GM12892 (cell line): ENCODE data around the gene RSPH1.
"Not testable (repeated sequence)": the region's sequence is repeated elsewhere in the genome, so short reads cannot be mapped to it uniquely, and the experiment has no call there.

Experiments used
- DNase-seq: peaks from one replicate; pipeline ENCODE4 v3.0.0; 2011; ENCODE audit not compliant: insufficient read length
- FAIRE-seq: peaks from 2 replicates; lab custom pipeline; 2011; peaks lifted over from hg19 to GRCh38; lab: Jason Lieb, UNC
- POLR2A ChIP-seq: IDR thresholded peaks from 2 replicates; pipeline ENCODE4 v1.6.1; 2011; ENCODE audit warnings: low read depth, low read length, control low read depth
- POLR2AphosphoS5 ChIP-seq: IDR thresholded peaks from 2 replicates; pipeline ENCODE4 v1.6.1; 2011; ENCODE audit warnings: low read depth, low read length, control low read depth
- TAF1 ChIP-seq: IDR thresholded peaks from 2 replicates; pipeline ENCODE4 v1.6.1; 2011; ENCODE audit warnings: low read depth, mild to moderate bottlenecking, control low read depth, low read length, borderline replicate concordance

The RSPH1 gene

GRCh38 chr21:42475526-42476387 is 20.3 kb downstream of the RSPH1 start:
- DNase-seq (no peak), FAIRE-seq (no peak)
- TF ChIP-seq POLR2A = no peak
- no peak for TF ChIP-seq TAF1
- TF ChIP-seq POLR2AphosphoS5 = no peak

DNA sequence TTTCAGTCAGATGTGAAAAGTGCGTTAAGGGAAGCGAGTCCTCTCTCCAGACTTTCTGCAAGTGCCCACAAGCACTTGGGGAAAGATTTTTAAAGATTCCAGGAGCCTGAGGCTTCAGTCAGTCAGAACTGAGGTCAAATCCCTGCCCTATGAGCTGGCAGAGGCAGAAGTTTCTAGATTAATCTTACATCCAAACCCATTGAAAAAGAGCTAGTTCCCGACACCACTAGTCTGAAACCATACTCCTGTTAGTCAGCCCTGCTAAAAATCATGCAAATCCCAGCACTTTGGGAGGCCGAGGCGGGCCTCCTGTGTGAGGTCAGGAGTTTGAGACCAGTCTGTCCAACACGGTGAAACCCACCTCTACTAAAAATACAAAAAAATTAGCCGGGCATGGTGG is 21.0 kb downstream of the RSPH1 start:
- TF ChIP-seq TAF1 (no peak), POLR2AphosphoS5 (no peak), POLR2A (no peak)
- DNase-seq (no peak), FAIRE-seq (no peak)

GRCh38 chr21:42474043-42474831 is 21.8 kb downstream of the RSPH1 start:
- no peak for TF ChIP-seq POLR2AphosphoS5
- TF ChIP-seq TAF1 = no peak
- no peak for TF ChIP-seq POLR2A
- DNase-seq (no peak), FAIRE-seq (peak; percentile 82)

DNA sequence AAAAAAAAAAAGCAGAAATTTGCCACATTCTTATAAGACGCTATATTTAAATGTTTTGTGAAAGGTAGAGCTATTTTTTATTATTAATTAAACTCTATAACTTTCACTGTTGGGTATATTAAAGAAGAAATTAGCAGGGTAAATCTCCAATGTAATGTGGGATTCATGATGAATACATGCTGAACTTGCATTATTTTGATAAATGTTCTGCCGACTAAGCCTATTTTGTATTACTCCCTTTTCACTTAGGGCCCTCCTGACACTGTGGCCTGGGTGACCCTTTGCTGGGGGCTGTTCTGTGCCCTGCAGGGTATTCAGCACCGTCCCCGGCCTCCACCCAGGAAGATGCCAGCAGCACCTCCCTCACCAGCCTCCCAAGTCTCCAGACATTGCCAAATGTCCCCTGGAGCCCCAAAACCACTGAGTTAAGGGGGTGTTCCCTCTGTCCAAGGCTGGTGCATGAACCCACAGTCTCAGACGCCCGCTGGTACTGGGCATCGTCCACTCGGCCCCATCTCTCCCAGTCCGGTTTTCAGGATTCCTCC is 22.5 kb downstream of the RSPH1 start:
- no peak for FAIRE-seq
- no peak for DNase-seq
- no peak for TF ChIP-seq POLR2A
- no peak for TF ChIP-seq POLR2AphosphoS5

DNA sequence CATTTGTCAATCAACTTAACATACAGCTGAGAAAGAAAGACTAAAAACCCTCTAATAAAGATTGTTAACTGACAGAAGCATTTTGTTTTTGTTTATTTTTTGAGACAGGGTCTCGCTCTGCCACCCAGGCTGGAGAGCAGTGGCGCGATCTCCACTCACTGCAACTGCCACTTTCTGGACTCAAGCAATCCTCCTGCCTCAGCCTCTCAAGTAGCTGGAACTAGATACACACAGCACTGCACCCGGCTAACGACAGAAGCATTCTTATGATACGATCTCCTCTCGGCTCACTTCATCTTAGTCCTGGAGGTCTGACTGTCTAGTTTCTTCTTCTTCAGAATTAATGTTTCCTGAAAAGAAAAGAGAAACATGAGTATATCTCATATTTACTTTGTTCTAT is 23.5 kb downstream of the RSPH1 start:
- FAIRE-seq (no peak), DNase-seq (no peak)
- no peak for TF ChIP-seq POLR2A
- no peak for TF ChIP-seq TAF1
- no peak for TF ChIP-seq POLR2AphosphoS5

DNA sequence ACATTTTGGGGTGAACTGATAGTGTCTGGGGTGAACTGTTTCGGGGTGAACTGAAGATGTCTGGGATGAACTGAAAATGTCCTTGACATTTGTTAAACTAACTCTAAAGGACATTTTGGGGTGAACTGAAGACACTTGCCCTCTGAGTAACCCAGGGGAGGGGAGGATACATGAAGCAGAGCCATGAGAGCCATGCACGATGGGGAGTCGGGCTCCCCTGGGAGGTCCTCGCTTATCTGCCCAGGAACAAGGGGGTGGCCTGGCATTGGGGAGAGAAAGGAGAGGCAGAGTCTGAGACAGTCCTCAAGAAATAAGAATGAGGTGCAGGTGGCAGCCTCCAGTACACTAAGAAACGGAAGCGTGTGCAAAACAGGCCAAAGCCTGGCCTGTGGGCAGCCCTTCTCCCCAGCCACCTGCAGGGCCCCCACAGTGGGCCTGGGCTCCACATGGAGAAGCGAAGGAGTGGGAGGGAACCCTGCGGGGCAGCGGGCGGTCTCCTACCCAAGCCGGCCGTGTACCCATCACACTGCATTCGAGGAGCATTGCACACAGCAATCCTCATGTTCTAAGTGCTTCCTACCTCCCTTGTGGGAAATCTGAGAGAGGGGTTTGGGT is 24.2 kb downstream of the RSPH1 start:
- TF ChIP-seq POLR2A = no peak
- TF ChIP-seq TAF1 = no peak
- TF ChIP-seq POLR2AphosphoS5 = no peak
- FAIRE-seq = peak; percentile 40
- no peak for DNase-seq

DNA sequence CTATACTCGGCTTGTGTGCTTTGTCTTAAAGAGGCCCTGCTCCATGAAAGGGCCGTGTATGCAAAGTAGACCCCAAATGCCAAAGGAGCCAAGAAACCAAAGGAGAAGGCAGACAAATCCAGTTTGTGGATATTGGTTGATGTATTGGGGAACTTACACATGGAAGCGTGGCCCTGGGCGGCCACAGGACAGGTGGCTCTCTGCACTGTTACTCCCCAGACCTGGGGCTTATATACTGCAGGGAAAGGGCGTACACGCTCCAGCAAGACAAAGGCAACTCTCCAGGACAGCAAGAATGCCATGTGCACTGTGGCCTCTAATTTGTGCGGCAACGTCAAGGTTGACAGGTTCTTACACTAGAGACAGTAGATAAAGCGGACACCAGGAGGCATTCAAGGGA is 24.8 kb downstream of the RSPH1 start:
- FAIRE-seq (no peak), DNase-seq (no peak)
- no peak for TF ChIP-seq POLR2AphosphoS5
- no peak for TF ChIP-seq POLR2A
- TF ChIP-seq TAF1 = no peak

DNA sequence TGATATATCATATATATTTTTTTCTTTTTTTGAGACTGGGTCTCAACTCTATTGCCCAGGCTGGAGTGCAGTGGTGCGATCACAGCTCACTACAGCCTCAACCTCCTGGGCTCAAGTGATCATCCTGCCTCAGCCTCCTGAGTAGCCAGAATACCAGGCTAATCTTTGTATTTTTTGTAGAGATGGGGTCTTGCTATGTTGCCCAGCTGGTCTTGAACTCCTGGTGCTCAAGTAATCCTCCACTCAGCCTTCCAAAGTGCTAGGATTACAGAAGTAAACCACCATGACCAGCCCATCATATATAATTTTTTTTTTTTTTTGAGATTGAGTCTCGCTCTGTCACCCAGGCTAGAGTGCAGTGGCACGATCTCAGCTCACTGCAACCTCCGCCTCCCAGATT is 26.3 kb downstream of the RSPH1 start:
- not testable (repeated sequence) for FAIRE-seq, DNase-seq

- TF ChIP-seq TAF1 = no peak
- no peak for TF ChIP-seq POLR2A
- no peak for TF ChIP-seq POLR2AphosphoS5
- no peak for DNase-seq
- FAIRE-seq = peak; percentile 67
Observed at GRCh38 chr21:42469272-42469671, 26.8 kb downstream of the RSPH1 start.

- FAIRE-seq (peak; percentile 67), DNase-seq (no peak)
- TF ChIP-seq POLR2A = no peak
- TF ChIP-seq POLR2AphosphoS5 = no peak
- no peak for TF ChIP-seq TAF1
Observed at GRCh38 chr21:42468491-42469131, 27.4 kb downstream of the RSPH1 start.
